OCI-LY3 (cell line): Measurements from ENCODE around the gene TBX10.

Experiments used
- EZH2phosphoT487 ChIP-seq: fragments of 200-600 bp; shearing (Covaris generic); IDR thresholded peaks from 2 replicates; pipeline ENCODE4 v1.6.1; 2018; ENCODE audit warnings: antibody characterized with exemption, mixed run types, low read depth
- TF ChIP-seq, protein P1 (sequence below): fragments of 200-600, 300-600 bp; sonication (generic); IDR thresholded peaks from 2 replicates; pipeline ENCODE4 v1.5.1; 2014; ENCODE audit warnings: antibody characterized with exemption, low read length, low read depth

GRCh38 chr11:67612751-67613150 is 26.8 kb downstream of the TBX10 start:
- TF ChIP-seq, protein P1, sequence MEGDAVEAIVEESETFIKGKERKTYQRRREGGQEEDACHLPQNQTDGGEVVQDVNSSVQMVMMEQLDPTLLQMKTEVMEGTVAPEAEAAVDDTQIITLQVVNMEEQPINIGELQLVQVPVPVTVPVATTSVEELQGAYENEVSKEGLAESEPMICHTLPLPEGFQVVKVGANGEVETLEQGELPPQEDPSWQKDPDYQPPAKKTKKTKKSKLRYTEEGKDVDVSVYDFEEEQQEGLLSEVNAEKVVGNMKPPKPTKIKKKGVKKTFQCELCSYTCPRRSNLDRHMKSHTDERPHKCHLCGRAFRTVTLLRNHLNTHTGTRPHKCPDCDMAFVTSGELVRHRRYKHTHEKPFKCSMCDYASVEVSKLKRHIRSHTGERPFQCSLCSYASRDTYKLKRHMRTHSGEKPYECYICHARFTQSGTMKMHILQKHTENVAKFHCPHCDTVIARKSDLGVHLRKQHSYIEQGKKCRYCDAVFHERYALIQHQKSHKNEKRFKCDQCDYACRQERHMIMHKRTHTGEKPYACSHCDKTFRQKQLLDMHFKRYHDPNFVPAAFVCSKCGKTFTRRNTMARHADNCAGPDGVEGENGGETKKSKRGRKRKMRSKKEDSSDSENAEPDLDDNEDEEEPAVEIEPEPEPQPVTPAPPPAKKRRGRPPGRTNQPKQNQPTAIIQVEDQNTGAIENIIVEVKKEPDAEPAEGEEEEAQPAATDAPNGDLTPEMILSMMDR, result no peak
- TF ChIP-seq EZH2phosphoT487, result no peak
